ENCODE measurements around the gene VWA3A.

The VWA3A gene

DNA sequence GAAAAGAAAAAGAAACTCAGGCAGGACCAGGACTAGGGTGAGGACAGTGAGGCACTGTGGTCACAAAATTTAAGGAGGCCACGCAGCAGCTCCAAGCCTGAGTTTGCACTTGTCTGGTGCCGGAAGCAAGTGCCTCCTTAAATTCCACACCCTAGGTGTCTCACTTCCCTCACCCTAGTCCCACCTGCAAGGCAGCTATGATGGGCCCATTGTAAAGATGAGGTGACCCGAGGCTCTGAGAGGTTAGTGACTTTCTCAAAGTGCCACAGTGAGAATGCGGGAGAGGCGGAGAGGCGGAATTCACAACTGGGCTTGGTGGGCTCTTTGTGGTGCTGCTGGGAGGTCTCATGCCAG lies 92.3 kb downstream of the VWA3A start:
- no peak for DNase-seq

DNA sequence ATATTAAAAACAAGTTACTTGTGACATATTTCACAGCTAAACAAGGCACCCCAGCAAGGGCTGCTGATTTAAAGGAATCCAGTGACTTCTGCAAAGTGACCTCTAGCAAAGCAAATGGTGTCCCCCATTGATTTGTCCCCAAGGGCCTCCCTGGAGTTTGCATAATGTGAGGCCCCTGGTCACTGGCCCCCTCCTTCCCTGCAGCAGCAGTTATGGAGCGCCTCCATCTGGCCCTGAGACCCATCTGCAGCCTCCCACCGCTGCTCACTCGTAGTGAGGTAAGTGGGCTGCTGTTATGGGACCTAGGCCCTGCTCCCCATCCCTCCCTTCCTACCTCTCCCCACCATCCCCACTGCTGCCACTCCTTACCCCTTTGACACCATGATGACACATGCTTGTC lies 94.2 kb downstream of the VWA3A start:
- DNase-seq: no peak

DNA sequence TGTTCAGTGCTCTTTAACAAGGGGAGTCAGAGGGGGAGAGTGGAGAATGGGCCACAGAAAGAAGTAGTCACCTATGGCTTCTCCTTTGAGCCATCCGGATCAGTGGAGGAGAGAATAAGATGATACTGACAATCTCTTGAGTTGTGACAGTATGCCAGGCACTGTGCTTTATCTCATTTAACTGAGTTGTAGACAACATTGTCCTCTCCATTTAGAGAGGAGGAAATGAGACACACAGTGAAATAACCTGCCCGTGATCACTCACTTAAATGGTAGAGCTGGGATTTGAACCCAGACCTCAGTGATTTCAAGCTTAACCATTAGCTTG lies 95.9 kb downstream of the VWA3A start:
- no peak for DNase-seq

DNA sequence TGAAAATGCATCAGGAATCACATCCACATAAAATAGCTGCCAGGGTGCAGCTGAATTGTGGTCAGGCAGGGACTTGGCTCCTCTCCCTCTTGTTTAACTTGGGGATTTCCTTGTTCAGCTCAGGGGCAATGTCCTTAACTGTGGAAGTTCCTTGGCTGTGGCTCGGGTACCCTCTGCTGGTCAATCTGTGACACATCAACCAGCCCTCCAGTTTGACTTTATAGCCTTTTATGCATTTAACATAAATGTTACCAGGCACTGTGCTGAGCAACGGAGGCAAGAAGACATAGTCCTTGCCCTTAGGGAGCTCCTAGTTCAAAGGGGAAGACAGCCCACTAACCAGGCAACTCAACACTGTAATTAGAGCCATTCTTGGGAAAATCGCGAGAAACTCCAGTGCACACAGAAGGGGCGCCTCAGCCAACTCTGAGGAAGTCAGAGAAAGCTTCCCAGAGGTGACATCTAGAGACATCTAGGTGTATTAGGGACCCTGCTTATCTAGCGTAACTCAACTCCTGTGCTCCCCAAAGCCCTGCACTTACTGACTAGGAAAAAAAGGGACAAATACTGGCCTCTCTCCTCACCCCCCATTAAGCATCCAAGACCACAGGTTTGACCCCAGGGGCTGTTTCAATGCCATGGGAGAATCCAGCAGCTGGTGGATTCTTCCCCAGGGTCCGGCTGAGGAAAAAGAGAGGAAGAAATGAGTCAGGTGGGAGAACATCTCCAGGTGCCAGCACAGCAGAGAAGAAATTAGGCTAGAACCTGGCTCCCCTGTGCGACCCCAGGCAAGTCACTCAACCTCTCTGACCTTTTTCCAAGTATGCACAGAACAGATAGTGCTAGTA lies 96.5 kb downstream of the VWA3A start:
- DNase-seq: peak; percentile 89 to 91 (median 91)

DNA sequence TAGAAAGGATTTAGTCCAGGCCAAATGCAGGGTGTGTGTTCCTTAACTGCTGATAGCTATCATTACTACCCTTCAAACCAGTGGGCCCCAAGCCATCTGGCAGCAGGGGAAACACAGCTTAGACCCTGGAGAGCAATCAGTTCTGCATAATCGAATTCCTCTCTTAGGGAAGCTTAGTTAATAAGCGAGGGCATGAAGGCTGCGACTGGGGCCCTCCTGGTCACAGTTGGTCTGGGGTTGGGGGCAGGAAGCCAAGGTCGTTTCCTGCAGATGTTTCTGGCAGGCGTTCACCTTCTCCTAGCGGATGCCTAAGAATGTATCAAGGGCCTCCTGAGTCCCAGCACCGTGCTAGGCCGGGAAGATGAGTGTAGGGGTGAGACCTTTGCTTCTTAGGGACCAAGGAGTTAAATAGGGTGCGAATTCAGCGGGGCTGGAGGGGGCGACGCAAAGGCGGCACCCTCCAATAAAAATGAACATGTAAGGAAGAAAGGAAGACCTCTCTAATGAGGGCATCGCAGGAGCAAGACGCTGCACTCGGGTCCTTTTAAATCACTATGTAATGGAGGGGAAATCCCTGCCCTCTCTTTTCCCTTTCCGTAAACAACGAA lies 97.2 kb downstream of the VWA3A start:
- DNase-seq: peak in 1 of 3 donors; percentile 58

DNA sequence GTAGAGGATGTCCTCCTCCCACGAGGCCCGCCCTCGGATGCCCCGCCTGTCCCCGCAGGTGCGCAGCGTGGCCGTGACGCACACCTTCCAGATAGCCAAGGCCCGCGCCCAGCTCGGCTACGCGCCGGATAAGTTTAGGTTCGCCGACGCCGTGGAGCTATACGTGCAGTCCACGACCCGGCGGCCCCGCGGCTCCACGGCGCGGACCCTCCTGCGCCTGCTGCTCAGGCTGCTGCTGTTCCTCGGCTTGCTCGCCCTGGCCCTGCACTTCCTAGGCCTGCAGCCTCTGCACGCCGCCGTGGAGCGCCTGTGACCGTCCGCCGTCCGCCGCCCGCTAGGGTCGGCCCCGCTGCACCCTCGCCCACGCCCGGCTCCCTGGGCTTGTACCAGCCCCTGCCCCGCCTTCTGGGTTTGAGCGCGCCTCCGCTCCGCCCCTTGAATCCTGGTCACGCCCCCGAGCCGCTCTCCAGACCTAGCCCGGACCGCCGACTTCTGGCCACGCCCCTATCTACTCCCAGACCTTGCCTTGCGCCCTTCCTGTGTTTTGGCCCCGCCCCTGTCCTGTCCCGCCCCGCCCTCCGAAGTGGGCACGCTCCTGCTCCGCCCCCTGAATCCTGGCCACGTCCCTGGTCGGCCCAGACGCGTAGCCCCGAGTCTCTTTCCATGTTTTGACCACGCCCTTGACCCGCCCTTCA lies 97.9 kb downstream of the VWA3A start:
- peak; percentile 99 to 100 (median 100) for DNase-seq

DNA sequence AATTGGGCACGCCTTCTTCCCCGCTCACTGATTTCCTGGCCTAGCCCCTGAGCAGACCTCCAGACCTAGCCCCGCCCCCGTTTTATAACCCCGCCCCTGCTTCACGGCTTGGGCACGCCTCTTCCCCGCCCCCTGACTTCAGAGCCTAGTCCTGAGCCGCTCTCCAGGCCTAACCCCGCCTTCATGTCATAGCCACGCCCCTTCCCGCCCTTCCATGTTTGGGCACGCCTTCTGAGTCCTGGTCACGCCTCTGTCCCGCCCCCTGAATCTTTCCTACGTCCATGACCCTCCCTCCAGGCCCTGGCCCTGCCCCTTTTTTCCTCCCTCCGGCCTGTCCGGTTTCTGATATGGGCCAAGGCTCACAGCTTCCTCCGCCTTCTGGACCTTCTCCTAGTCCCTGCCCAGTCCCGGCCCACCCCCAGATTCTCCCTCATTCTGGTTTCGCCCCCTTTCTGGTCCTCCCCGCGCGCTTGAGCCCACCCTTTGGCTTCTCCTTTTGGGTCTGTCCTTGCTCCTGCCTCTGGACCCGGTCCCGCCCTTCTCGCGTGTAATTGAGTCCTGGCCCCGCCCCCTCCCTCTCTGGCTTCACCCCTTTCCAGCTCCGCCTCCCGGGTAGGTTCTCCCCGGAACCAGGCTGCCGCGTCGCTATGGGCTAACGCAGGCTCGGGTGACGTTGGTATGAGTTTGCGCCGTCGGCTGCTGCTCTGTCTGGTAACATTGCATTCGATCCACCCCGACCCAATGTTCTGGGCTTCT lies 98.6 kb downstream of the VWA3A start:
- DNase-seq: peak; percentile 99 to 100 (median 100)

DNA sequence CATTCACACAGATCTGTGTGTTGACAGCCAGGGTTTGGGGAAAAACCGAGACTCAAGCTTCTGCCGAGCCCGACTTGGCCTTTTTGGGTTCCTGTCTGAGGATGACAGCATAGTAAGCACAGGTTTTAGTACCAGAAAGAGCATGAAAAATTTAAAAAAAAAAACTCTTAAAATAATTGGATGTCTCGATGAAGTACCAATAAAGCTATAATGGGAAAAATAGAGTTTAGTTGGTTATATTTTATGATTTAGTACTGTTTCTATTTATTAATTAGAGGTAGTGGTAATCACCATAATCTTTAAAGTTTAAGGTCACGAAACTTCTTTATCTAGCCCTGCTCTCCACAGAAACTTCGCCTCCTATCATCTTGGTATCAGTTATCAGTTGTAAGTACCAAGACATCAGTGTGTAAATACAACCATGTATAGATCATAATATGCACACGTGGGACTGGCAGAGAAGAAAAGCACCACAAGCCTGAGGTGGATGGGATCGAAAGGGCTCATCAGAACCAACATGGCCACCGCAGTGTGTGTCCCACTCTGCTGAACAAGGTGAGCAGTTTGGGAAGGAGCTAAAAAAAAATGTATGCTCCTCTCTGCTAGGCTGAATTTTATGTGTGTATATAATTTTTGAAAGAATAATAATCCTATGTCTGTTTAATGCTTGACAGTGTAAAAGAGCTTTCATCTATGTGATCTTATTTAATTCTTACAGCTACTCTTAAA lies 99.4 kb downstream of the VWA3A start:
- peak in 1 of 3 donors; percentile 28 for DNase-seq

DNA sequence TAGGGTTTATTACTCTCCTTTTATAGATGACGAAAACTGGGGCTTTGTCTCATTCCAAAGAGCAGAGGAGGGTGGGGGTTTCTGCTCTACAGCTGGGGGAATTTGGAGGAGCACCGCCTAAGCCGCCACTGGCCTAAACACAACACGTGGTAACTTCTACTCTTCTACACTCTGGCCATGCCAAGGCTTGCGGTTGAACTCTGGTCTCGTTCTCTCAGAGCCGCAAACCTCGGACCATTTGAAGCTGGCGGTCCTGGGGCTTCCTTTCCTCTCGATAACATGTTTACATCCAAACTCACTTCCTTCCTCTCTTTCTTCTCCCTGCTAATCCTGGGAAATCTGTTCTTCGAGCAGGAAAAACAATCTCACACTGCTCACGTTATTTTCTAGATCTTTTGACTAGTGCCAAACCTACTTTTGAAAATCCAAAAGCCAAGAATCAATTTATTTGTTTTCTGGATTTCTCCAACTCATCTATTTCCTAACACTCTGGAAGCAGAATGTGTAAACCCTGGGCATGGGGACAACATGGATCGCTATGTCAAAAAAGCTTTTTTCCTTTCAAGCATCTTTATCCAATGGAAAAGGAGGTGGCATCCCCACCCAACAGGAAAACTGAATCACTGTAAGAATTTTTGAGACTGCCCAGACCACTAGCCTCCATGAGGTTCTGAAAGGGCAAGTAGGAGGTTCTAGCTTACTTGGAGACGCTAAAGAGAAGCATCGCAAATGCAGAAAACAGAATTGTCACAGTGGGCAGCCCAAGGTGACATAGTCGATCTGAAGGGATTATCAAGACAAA lies 100.1 kb downstream of the VWA3A start:
- peak; percentile 94 to 95 (median 95) for DNase-seq

DNA sequence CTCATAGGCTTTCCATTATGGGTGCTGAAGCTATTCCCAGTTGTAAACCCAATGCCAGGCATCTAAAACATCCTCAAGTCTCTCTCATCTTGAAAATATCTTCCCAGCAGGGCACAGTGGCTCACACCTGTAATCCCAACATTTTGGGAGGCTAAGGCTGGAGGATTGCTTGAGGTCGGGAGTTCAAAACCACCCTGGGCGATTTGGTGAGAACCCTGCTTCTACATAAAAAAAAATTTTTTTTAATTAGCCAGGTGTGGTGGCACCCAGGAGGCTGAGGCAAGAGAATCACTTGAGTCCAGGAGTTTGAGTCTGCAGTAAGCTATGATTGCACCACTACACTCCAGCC lies 100.7 kb downstream of the VWA3A start:
- DNase-seq: no peak

DNA sequence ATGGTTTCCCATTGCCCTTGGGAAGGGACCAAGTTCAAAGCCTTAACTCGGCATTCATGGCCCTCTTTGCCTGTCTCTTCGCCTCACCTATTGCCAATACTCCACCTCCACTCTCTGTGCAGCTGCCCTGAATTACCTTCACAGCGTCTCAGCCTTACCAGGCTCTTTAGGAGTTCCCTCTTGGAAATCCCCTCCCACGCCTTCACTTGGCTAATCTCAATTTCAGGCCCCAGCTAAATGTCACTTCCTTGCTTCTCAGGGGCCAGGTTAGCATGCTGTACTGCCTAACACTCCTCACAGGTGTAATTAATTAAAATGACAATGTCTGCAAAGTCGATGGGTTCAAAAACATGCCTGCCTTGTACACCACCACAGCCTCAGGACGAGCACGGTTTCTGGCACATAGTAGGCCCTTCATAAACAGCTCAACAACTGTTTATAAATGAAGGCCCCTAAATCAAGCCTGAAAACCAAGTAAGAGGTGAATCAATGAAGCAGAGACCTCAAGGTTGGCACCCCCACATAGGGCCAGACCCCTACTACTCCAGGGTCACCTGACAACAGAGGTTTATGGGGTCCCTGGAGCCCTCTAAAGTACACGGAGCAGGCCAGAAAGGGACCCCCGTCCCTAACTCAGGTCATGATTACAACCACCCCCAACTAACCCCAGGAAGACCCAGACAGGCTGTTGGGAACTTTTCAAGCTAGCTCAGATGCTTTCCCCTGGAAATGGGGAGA lies 102.5 kb downstream of the VWA3A start:
- DNase-seq: peak; percentile 71 to 78 (median 76)

DNA sequence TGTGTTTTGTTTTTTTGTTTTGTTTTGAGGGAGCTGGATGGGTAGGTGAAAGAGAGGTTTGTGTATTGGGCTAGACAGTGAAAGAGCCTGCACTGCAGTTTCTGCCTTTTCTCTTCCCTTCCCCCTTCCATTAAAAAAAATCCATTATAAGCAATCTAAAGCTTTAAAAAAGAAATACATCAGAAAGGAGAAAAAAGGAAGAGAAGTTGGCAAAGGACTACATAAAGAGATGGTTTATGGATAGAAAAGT lies 103.0 kb downstream of the VWA3A start:
- DNase-seq: no peak

DNA sequence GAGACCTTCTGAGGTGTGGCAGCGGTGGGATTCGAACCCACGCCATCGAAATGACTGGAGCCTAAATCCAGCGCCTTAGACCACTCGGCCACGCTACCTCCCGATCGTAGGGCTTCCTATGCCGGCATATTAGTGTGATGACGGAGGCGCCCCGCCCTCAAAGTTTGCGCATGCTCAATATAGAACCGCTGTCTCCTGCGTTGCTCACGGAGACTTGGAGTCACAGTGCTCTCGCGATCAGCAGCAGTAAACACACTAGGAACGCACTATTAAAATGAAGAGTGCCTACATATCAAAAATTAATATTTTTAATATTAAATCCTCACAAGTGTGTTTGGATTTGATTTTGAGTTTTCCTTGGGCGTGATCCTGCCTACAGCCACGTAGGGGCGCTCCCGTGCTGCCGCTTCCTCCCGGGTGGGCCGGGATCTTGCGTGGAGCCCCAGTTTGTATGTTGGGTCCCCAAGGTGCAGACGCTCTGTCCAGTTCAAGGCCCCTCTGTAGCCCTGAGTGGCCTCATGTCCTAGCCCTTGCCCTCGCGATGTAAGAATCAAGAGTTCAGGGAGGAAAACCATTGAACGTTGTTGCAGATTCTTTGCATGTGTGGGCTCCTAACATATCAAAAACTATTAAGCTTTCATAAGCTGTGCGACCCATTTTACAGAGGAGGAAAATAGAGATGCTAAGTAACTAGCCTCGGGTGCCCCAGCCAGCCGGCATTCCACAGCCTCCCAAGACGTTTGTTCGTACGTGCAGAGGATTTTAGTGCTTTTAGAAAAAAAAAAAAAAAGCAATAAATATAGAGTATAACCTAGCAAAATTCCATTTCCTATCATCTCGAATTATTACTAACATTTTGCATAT lies 103.6 kb downstream of the VWA3A start:
- DNase-seq: peak; percentile 88 to 93 (median 90)

DNA sequence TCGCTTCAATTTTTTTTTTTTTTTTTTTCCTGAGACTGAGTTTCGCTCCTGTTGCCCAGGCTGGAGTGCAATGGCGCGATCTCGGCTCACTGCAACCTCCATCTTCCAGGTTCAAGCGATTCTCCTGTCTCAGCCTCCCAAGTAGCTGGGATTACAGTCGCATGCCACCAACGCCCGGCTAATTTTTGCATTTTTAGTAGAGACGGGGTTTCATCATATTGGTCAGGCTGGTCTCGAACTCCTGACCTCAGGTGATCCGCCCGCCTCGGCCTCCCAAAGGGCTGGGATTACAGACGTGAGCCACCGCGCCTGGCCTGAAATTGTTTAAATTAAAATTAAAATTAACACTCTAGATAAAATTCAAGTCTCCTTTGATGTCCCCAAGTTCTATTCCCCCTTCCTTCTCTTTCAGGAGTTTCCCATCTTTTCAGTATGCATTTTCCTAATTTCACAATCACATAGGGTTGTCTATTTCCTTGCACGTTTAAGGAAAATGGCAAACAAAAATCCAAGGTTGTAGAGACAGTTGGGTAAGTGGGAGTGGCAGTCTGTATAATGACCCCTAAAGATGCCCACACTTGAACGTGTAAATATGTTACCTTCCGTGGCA lies 104.3 kb downstream of the VWA3A start:
- DNase-seq: peak in 1 of 3 donors; percentile 12

DNA sequence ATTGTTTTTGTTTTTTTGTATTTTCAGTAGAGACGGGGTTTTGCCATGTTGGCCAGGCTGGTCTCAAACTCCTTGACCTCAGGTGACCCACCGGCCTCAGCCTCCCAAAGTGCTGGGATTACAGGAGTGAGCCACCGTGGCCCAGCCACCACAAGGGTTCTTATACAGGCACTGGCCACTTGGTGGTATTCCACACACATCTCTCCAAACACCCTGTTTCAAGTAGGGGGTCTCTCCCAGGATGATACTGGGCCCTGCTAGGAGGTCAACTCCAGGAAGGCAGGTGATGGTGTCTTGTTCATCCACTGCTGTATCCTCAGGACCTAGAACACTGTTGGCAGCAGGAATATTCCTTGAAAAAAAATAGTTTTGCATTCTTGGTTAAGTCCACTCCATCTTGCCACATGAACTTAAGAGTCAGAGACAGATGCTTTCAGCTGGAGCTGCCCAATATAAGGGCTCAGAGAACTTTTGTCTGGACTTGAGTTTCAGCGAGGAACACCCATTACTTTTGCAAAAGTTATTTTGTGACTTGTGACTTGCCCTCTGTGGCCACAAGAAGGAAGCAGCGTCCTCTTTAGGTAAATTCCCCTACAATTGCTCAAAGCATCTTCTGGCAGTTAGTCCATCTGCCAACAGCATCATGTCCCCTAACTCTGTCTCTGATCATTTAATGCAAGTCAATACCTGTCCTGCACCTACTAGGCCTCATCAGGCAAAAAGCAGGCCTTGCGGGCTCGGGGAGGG lies 106.4 kb downstream of the VWA3A start:
- peak; percentile 72 to 83 (median 78) for DNase-seq

DNA sequence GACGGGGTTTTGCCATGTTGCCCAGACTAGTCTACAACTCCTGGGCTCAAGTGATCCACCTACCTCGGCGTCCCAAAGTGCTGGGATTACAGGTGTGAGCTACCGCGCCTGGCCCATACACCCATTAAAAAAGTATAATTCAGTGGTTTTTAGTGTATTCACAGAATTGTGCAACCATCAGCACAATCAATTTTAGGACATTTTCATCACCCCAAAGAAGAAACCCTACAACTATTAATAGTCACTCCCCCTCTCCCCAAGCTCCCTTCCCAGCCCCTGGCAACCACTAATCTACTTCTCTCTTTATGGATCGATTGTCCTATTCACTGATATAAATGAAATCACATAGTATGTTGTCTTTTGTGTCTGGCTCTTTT lies 109.9 kb downstream of the VWA3A start:
- DNase-seq: no peak

DNA sequence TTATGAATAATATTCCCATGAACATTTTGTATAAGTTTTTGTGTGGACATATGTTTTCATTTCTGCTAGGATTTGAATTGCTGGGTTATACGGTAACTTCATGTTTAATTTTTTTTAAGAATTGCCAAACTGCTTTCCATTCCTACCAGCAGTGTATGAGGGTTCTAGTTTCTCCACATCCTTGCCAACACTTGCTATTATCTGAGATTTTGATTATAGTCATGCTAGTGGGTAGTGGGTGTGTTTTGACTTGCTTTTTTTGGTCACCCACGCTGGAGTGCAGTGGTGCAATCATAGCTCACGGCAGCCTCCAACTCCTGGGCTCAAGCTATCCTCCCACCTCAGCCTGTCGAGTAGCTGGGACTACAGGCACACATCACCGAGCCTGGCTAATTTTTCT lies 110.8 kb downstream of the VWA3A start:
- DNase-seq: no peak

DNA sequence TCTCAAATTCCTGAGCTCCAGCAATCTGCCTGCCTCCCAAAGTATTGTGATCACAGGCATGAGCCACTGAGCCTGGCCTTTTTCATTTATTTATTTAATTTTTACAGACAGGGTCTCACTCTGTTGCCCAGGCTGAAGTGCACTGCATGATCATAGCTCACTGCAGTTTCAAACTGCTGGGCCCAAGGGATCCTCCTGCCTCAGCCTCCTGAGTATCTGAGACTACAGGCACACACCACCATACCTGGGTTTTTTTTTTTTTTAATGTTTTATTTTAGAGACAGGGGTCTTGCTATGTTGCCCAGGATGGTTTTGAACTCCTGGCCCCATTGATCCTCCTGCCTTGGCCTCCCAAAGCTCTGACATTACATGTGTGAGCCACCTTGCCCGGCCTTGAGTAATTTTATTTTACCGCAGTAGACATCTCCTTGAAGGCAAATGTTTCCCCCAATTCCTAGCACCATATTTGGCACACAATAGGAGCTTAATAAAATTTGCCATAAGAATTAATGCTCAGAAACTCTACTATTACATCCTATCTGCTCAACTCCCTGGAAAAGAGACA lies 111.8 kb downstream of the VWA3A start:
- no peak for DNase-seq

DNA sequence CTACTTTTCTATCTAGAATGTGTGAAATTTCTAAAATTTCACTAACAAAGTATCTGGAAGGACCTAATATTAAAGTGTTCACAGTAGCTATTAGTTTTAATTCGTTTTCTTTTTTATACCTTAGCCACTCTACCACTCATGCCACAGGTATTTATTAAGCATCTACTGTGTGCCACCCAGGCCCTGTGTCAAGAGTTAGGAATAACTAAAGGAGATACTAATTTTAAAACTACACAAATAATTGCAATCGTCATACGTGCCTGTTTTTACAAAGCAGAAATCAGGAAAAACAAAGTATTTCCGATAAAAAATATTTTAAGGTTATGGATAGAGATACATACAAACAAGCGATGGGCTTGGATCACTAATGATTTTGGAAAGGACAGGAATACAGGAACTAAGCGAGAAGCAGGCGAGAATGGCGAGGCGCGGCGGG lies 113.3 kb downstream of the VWA3A start:
- DNase-seq: no peak
